Measurements from ENCODE around the gene LIN37.

LIN37 gene

DNA sequence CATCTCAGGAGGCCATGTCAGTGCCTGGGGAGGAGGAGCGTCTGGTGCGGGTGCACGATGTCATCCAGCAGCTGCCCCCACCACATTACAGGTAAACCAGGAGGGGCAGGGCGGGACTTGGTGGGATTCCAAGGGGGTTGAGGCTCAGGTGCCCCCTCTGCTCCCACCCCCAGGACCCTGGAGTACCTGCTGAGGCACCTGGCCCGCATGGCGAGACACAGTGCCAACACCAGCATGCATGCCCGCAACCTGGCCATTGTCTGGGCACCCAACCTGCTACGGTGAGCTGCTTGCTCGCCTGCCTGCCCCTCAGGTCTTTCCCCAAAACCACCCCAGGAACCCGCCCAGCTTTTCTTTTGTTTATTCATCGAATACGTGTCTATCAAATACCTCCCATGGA is 34.2 kb downstream of the LIN37 start:
- no peak for TF ChIP-seq CTCF (conservative IDR thresholded peaks at IDR 0.05)
- H3K27ac ChIP-seq = no peak overlapping the region

- no peak for TF ChIP-seq CTCF (conservative IDR thresholded peaks at IDR 0.05)
- H3K27ac ChIP-seq = no peak overlapping the region
Observed at GRCh38 chr19:35783469-35784434, 35.4 kb downstream of the LIN37 start.

DNA sequence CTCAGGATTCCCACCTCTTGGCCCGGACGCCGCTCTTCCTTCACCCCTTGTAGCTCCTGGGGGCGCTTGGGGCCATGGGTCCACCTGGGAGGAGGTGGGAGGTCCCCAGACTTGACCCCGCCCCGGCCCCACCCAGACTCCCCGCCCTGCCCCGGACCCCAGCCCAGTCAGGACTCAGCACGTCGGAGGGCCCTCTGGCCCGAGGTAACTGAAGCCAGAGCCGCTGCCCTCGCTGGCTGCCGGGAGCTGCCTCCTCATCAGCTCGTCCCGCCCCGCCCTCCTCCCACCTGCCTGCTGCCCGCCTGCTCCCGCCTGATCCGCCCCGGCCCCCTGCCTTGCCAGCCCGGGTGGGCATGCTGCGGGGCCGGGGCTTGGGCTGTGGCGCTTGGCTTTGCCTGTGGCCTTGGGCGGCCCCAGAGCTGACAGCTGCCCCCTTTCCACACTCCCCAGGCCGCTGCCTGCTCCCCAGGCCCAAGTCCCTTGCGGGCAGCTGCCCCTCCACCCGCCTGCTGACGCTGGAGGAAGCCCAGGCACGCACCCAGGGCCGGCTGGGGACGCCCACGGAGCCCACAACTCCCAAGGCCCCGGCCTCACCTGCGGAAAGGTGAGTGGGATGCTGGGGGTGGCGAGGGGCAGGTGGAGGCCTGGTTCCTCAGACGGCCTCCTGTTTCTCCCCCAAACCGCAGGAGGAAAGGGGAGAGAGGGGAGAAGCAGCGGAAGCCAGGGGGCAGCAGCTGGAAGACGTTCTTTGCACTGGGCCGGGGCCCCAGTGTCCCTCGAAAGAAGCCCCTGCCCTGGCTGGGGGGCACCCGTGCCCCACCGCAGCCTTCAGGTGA is 36.3 kb downstream of the LIN37 start:
- no peak for TF ChIP-seq CTCF (conservative IDR thresholded peaks at IDR 0.05)

GRCh38 chr19:35785339-35785627 is 36.9 kb downstream of the LIN37 start:
- no peak overlapping the region for H3K27ac ChIP-seq
- TF ChIP-seq CTCF (conservative IDR thresholded peaks at IDR 0.05) = no peak

More for the DNA sequence above, 36.3 kb downstream of the LIN37 start:
- no peak overlapping the region for H3K27ac ChIP-seq

DNA sequence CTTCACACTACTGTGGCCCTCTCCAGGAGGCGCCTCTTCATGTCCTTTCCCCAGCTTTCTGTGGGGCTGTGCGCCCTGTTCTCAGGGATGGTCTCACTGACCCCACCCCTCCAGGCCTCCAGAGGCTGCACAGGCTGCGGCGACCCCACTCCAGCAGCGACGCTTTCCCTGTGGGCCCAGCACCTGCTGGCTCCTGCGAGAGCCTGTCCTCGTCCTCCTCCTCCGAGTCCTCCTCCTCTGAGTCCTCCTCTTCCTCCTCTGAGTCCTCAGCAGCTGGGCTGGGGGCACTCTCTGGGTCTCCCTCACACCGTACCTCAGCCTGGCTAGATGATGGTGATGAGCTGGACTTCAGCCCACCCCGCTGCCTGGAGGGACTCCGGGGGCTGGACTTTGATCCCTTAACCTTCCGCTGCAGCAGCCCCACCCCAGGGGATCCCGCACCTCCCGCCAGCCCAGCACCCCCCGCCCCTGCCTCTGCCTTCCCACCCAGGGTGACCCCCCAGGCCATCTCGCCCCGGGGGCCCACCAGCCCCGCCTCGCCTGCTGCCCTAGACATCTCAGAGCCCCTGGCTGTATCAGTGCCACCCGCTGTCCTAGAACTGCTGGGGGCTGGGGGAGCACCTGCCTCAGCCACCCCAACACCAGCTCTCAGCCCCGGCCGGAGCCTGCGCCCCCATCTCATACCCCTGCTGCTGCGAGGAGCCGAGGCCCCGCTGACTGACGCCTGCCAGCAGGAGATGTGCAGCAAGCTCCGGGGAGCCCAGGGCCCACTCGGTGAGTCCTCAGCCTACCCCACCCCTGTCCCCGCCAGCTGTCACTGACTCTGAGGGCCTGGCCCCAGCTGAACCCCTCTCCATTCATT is 38.2 kb downstream of the LIN37 start:
- no peak for TF ChIP-seq CTCF (conservative IDR thresholded peaks at IDR 0.05)

GRCh38 chr19:35787227-35787799 is 38.9 kb downstream of the LIN37 start:
- no peak overlapping the region for H3K27ac ChIP-seq
- no peak for TF ChIP-seq CTCF (conservative IDR thresholded peaks at IDR 0.05)

More for the DNA sequence above, 38.2 kb downstream of the LIN37 start:
- no peak overlapping the region for H3K27ac ChIP-seq

Measured in VCaP (cell line).